Measurements from ENCODE around the gene COLEC11.
A peak's percentile ranks its signal among the peaks of the same experiment; 100 is the strongest.

COLEC11 gene

DNA sequence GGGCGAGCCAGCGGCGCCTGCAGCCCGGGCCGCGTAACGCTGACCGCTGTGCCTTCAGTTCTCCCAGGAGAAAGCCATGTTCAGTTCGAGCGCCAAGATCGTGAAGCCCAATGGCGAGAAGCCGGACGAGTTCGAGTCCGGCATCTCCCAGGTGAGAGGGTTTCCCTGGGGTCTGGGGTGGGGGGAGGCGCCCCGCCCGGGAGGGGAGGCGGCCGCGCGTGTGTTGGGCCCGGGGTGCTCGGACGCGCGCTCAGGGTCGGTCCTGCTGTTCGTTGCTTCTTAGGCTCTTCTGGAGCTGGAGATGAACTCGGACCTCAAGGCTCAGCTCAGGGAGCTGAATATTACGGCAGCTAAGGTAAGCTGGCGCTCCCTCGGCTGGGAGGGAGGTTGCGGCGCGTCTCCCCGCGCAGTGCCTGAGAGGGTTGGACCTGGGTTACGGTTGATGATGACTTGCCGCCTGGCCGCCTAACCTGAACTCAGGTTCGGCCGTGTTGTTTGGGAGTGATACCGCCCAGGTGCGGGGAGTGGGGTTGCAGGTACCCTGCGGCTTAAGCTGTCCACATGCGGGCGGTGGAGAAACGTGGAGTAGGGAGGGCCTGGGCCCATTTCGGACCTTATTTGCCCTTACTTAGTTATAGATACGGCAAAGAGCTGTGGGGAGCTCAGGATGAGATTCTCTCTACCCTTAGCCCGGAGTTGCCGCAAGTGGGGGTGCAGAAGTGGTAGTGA lies 19.2 kb upstream of the COLEC11 start:
- TF ChIP-seq ZFX (IDR thresholded peaks at IDR 0.05): peak; percentile 35; the same call in 1 of the 2 replicates
- no peak for TF ChIP-seq CTCF (conservative IDR thresholded peaks at IDR 0.05)

DNA sequence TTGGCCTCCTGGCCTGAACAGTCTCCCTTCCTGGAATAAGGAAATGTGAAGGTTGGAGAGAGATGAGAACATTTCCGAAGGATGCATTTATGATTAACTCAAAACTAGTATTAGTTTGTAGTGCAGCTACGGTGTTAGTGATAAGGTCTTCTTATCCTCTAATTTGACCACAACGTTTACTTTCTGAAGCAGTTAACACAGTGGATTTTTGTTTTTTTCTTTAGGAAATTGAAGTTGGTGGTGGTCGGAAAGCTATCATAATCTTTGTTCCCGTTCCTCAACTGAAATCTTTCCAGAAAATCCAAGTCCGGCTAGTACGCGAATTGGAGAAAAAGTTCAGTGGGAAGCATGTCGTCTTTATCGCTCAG lies 18.7 kb upstream of the COLEC11 start:
- peak overlapping the region; percentile 91 for H3K27ac ChIP-seq

More for the DNA sequence above, 19.2 kb upstream of the COLEC11 start:
- peak overlapping the region; percentile 91 for H3K27ac ChIP-seq

DNA sequence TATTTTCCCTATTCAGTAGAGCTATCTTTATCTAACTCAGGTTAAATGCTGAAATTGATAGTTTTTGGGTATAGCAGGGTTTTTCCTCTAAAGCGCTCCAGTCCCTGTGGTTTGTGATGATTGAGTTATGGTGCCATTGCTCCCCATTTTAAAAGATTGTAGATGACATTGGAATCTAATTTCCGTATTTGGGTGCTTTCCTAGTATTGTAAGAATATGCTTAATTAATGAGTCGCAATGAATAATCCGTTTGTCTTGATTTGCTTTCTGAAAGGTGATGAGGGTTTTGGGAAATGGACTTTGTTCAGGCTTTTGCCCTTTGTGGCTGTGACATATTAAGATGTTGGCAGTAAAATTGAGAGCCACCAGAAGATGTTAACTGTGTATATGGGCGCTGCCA lies 15.9 kb upstream of the COLEC11 start:
- TF ChIP-seq ZFX (IDR thresholded peaks at IDR 0.05) (no peak), CTCF (conservative IDR thresholded peaks at IDR 0.05) (no peak)
- H3K27ac ChIP-seq: no peak overlapping the region

GRCh38 chr2:3580449-3580848 lies 14.5 kb upstream of the COLEC11 start:
- TF ChIP-seq CTCF (conservative IDR thresholded peaks at IDR 0.05) (no peak), ZFX (IDR thresholded peaks at IDR 0.05) (no peak)

DNA sequence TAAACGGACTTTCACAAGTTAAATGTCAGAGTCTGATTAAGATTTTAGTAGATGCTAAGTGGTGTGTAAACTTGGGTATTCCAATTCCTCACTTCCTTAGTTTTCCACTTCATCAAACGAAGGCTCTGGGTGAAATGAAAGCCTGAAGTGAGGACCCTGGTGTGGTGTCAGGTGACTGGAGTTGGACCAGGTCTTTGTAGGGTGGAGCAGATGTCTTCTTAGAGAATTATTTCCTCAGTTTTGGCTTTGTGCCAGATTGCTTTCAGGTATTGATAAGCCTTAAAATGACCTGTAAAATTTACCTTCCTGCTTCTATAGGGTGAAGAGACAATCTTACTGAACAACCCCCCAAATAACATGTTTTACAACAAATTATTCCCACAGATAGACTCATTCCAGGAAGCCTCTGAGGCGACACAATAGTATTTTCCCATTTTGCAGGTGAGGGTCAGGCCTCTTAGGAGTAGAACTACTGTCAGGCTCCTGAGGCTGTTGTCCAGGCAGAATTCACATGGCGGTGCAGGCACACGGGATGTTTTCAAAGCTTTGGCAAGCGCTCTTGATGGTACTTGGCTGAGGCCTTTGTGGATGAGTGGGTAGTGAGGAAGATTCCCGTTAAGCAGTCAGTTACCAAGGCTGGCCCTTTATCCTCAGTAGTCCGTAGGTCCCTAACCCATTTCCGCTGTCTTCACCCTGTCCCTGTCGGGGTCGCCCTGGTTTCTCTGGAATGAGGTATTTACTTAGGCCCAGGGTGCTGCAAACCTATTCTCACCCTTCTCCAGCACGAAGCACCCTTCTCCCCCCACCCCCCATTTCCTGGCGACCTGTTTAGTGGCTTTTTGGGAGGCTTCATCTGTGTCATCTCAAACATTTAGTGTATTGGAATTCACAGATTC lies 13.3 kb upstream of the COLEC11 start:
- H3K27ac ChIP-seq: no peak overlapping the region
- TF ChIP-seq ZFX (IDR thresholded peaks at IDR 0.05) (no peak), CTCF (conservative IDR thresholded peaks at IDR 0.05) (no peak)

More at GRCh38 chr2:3580449-3580848, 14.5 kb upstream of the COLEC11 start:
- no peak overlapping the region for H3K27ac ChIP-seq

- peak overlapping the region; percentile 72; the same call in 1 of the 2 replicates for H3K27ac ChIP-seq
- TF ChIP-seq CTCF (conservative IDR thresholded peaks at IDR 0.05): no peak
- no peak for TF ChIP-seq ZFX (IDR thresholded peaks at IDR 0.05)
These were observed 10.8 kb upstream of the COLEC11 start for GRCh38 chr2:3584076-3584475.

GRCh38 chr2:3584608-3585260 lies 10.2 kb upstream of the COLEC11 start:
- no peak for TF ChIP-seq CTCF (conservative IDR thresholded peaks at IDR 0.05)
- no peak for TF ChIP-seq ZFX (IDR thresholded peaks at IDR 0.05)
- peak overlapping the region; percentile 72 for H3K27ac ChIP-seq

Measured in C4-2B (cell line).